GM21576 (cell line): ENCODE results near the gene SPRED2.

ENCODE experiments used
- ATAC-seq: cut with Tn5 transposase; IDR thresholded peaks from one replicate; pipeline ENCODE4 v1.9.1; 2021; ENCODE audit warnings: mild to moderate bottlenecking, moderate library complexity; ENCODE audit not compliant: unreplicated experiment

The SPRED2 gene

DNA sequence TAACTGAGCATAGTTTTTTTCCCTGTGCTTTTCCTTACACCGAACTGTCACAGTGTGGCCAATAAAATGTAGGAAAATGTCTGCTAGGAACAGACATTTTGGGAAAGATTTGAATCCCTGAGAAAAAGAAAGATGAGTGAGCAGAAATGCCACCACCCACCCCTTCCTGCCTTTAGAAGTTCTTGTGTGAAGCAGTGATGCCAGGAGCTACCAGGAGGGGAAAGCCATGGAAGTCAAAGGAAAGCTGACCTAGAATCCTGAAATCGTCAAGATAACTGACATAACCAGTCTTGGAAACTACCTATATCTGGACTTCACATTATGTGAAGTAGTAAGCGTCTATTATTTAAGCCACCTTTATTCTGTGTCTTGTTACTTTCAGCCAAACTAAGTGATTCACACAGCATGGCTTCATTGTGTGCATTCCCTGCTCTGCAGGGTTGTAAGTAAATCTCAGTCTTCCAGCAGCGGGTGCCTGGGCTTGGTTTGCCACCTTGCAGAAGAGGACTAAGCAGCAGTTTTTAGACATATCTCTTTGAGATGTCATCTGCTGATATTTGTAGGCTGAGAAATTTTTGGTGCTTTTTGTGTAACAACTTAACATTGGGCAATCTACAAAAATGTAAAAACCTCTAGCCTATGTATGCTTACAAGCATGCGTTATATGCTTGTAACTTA, 11.2 kb upstream of the SPRED2 start:
- ATAC-seq: no peak

DNA sequence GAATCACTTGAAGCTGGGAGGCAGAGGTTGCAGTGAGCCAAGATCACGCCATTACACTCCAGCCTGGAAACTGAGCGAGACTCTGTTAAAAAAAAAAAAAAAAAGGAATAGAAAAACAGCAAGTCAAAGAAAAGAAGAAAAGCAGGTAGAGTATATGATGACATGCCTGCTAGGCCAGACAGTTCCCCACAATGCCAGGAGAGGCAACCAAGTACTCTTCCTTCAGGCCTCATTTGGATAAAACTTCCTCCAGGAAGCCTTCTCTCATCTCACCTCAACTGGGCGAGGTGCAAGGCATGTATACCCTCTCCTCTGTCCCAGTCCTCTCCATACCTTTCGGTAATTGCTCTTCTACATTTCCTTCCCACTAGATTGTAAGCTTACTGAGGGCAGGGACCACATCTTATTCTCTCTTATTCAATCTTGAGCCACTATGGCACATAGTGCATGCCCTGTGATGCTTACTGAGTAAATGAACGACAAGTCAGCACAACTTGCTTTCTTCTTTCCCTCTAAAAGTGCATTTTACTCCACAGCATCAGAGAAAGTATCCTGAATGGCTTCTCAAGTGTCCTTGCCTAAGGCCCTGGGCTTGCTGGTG, 10.1 kb upstream of the SPRED2 start:
- no peak for ATAC-seq

DNA sequence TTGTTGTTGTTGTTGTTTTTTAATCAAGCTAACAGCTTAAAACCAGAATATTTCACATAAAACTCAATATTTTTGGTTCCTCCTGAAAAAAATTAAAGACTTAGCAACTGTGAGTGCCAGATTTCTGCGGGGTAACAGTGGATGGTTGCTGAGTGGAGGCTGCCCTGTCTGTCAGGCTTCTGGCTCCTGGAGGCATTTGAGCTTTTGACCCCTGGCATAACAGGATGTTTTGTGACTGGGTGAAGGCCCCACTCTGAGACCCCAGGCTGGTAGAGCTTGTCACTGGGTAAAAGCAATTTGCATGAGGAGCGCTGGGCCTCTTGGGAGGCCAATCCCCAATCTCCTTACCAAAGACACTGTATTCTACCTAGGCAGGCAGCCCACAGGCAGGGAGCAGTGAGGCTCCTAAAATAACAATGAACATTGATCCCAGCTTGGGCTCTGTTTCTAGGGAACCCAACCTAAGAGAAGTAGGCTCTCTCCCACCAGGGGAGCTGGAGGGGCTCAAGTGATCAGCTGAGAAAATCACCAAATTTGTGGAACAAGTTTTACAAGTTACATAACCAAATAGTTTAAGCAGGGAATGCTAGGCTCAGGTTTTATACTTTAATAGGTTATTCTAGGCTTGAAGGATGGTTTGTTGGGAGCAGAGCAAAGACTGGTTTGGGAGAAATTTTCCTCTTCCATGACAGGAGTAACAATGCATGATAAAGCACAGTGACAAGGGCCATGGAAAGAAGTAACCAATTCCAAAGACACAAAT, 5.9 kb upstream of the SPRED2 start:
- no peak for ATAC-seq

DNA sequence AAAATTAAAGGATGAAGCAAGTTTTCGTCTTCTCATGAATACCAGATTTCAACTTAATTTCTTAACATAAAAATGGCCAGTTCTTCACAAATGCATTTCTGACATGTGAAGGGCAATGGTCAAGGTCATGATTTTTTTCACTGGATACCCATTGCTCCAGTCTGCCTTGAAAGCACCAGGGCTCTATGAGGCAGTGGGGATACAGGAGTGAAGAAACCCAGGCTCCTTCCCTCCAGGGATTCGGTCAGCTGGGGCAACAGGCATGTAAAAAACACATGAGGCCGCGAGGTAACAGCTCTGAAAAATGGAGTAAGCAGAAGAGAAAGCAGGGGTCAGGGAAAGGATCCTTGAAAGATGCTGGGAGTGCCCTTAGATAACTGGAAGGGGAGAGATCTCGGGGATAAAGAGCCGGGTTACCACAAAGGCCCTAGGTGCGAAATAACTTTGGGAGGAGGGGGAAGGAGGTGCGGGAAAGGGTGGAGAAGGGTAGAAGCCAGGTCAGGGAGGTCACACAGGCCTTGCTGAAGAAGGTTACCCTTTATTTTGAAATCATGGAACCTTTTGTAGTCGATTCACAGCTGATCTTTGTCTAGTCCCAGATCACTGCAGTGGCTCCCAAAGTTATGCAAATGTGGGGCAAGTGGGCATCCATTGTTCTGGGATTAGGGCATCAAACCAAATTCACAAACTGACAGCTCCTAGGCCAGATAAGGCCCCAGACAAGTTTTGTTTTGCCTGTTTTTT, 5.2 kb upstream of the SPRED2 start:
- no peak for ATAC-seq

DNA sequence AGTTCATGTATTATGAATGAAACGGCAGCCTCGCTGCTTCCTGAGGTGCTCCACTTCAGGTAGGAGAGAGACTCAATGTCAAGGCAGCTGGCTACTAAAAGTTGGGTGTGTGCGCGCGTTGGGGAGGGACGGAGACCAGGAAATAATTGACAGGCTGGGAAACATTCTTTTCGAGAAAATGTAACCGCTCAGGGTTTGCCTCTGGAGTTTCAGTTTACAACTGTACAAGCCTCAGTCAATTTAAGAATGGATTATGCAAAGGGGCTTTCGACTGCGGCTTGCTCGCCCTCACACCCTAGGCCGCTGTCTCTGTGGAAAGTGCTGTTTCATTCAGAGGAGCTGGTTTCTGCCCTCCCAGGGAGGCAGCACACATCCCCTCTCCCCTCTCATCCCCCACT, 4.4 kb upstream of the SPRED2 start:
- peak; percentile 69 for ATAC-seq

DNA sequence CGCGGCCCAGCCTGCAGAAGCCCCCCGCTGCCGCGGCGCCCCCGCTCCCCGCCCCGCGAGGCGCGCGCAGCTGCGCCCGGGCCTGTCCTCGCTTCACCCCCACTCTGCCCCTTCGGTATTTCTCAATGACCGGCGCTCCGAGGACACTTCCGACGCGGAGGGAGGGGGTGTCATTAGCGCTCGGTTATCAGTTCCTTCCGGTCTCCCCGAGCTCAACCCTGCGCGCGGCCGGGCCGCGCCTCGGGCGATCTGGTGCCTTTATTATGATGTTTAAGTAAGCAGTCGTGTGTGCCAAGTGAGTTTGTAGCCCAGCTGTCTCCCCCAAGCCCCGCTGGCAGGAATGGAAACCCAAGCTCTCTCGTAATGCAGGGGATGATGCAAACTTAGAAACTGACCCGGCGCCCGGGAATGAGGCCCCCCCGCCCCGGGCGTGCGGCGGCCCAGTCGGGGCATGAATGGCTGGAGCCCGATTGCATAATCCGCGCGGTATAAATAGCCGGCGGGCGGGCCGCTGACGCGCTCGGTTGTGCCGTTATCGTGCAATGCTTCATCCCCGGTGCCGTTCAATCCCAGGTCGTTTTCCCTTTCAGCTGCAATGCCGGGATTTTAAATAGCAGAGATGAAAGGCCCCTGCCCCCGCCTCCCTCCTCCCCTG, 3.9 kb upstream of the SPRED2 start:
- peak; percentile 25 for ATAC-seq

DNA sequence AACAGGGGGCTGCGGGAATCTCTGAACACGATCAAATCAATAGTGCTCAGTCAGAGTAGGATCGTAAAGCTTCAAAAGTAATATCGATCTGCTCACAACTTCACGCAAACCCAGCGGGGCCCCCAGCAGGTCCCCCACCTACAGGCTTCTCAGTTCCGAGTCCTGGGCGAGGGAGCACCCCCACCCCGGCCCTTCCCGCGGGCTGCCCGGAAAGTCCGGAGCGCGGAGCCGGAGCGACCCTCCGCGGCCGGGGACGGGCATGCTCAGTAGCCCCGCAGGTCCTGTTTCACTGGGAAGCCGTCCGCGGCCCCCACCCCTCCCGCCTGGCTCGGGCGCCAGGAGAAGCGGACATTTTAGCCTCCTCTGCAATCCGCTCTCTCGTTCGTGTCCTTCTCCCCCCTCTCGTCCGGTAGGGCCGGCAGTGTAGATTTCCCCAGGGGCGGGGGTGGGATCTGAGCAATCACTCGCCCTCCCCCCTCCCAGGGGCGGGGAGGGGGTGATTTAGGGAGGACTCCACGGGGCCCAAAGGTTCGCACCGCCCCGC, 3.3 kb upstream of the SPRED2 start:
- ATAC-seq: no peak

DNA sequence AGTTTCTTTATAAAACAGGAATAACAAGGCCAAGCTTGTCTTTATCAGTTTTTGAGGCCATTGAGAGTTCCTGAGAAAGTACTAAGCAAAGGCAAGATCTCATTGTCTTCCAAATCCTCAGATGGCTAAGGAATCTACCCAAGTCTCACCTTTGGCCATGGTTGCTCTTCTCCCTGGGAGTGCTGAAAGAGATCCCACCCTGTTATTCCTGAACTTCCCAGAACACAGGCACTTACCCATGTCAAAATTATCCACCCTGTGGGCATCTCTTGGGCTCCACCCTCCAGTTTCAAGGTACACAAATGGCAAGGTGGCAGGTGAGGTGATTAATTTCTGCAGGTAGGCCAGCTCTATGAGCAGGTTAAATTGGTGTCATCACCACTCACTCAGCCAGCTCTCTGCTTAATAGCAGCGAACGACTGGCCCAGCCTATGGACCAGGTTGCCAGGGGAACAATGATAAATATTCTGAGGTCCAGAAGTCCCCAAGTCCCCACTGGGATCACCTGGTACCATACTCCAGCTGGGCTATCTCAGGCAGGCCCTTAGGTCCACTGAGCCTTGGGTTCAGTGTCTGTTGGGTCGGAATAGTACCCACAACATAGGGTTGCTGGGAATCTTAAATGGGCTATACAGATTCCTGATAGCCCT, 2.3 kb upstream of the SPRED2 start:
- no peak for ATAC-seq

DNA sequence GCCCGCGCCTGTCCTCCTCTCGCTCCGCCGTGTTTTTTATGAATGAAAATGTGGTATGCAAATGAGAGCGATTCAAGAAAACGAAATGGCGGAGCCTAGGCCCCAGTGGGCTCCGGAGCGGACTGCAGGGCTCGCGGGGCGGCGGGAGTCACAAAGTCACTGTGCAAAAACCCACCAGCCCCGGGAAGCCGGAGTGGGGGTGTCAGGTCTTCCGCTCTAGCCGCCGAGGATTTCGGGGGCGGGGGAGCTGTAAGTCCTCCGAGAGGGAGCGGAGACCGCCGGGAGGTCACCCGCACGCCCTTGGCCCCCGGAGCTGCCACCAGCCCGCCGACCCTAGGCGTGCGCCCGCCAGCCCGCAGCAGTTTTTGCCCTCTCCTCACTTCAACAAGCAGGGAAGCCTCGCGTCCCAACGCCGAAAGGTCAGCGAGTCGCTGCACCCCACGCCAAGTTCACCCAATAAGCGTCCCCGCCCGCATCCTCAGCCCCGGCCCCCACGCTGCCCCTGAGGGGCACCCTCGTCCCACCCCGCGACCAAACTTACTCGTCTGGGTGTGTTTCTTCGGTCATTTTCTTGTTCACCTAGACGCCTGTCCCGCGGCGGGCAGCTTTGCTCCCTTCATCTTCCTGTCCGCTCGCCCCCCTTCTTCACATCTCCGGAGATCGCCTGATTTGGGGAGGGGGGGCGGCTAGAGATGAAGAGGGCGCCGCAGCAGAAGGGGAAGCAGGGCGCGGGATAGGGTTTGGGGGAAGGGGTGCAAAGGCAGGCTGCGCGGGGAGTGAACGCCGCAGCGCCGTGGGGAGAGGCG, 775 bp downstream of the SPRED2 start:
- ATAC-seq: peak; percentile 29

DNA sequence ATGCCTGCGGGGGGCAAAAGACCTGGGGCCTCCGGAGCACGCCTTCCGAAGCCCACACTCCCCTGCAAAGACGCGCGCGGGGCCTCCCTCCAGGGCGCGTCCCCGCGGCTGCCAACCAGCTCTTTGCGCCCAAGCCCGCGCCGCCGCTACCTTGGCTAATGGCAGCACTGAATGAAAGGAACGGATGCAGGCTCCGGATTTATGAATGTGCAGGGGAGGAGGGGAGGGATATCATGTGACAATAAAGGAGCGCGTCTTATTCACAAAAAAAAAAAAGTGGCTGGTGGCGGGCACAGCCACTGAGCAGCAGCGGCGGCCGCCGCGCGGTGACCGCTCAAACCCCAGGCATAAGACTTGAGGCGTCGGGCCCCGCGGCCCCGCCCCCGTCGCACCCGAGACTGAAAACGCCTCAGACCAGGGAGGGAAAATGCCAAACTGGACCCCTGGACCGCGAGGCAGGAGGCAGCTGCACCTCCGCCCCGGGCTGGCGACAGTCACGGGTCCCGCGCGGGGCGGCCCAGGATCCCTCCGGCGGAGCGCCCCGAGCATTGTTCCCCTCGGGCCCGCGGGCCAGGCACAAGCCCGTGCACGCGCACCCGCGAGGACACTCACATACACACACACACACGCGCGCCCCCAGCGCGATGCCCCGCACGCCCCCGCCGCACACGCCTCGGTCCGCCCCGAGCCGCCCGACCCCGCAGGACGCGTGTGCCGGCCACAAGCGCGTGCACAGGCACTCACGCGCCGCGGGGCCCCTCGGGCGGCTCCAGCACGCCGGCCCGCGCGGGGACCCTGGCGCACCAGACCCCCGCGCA, 1.6 kb downstream of the SPRED2 start:
- ATAC-seq: peak; percentile 32

DNA sequence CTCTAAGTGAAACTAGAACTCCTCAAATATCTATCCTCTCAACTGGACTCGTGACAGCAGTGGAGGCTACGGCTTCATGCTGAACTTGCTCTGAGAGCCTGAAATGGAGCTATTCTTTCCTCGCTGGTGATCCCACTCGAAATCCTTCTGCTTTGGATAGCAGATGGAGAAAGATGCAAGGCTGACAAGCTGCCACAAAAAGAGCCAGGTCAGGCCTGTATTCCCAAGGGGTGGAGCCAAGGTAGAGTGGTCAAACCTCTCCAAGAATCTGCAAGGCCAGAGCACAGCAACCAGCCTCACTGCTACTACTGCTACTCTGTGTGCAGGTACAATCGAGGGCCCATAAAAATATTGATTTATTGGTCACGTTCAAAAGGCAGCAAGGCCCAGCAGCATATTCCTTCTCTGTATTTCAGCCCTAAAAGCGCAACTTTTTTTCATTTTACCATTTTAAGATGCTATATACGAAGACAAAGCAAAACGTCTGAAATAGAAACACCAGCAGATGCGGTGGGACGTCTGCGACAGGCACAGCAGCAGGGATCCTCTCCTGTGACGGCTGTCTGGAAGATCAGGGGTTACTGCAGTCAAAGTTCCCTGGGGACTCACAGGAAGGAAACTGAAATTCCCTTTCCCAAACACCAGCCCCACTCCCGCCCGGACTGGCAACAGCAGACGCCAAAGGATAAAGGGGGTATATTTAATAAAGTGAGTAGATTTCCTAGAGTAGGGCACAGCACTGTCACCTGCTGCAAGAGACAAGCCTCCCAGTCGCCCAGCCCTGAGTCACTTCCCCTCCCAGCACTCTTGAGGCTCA, 2.4 kb downstream of the SPRED2 start:
- ATAC-seq: peak; percentile 22

DNA sequence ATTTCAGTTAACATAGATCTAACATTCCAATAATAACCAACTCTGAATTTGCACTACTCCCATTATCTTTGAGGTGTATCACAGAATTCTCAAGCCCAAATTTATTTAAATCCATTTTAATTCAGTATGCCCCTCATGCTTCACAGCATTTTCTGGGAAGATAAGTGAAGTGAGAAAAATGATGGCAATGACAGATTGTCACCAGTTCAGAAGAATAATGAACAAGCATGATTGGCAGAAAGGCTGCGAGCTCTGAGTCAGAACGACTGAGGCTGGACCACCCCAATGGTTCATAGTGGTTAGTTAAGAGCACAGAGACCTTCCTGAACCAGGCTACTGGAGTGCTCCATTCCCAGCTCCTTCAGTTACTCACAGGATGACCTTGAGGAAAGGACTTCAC, 4.9 kb downstream of the SPRED2 start:
- no peak for ATAC-seq

DNA sequence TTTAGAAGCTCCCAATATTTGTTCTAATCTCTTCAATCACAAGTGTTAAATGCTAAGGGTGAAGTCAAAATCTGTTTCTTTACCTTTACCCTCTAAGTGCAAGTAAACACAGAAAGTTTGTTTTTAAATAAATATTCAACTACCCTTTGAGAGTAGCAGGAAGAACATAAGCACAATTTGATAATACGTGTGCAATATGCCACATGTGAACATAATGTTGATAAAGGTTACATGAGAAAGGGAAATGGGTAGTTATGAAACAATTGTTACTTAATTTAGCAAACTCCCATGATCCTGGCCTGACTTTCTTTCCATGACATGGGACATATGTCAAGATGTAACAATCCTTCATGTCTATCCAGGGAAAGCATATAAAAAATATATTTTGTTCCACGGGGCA, 7.1 kb downstream of the SPRED2 start:
- ATAC-seq: no peak

DNA sequence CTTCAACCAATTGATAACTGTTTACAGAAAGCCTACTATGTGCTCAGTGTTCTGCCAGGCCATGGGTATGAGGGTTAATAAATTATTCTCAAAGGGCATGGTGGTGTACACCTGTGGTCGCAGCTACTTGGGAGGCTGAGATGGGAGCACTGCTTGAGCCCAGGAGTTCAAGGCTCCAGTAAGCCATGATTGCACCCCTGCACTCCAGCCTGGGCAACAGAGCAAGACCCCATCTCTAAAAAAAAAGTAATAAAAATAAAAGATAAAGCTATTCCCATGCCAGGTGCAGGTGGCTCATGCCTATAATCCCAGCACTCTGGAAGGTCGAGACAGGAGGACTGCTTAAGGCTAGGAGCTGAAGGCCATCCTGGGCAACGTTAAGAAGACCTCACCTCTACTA, 8.0 kb downstream of the SPRED2 start:
- ATAC-seq: no peak

DNA sequence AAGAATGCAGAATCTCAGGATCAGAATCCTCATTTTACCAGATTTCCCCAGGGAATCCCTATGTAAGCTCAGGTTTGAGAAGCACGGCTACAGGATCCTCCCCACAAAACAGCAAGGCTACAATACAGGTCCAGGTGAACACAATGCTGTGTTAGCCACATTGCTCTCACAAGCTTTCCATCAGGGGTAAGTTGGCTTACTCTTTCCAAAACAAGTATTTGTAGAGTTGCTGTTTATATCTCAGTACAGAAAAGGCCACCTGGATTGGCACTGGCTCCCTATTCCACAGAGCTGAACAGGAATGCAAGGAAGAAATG, 11.0 kb downstream of the SPRED2 start:
- ATAC-seq: no peak

DNA sequence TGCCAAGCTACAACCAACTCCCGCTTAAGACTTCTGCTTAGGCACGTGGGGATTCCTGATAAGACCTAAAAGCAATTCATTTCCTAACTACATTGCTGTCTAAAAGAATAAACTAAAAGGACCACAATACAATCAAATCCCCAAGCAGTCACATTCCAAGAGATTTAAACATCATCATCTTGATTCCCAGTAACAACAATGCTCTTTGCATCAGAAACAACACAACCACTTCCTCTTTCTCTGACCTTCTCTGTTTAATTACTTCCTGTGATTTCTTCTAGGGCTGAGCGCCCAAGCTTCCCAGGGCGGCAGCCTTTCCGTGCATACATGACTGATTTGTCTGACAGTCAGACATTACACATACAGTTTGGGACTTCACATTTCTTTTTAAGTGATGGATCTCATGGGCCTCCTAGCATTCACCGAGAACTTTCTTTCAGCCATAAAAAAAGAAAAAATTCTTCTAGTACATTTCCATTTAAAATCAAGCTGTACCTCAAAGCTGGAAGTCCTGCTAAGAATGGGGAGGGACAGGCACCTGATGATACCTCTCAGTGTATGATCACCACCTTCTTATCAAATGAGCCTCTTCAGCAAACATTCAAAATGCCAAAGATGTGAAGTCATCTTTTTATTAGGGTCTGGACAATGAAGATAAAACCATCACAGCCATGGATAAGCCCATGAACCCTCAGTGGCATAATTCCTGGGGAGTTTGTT, 11.5 kb downstream of the SPRED2 start:
- peak; percentile 67 for ATAC-seq

DNA sequence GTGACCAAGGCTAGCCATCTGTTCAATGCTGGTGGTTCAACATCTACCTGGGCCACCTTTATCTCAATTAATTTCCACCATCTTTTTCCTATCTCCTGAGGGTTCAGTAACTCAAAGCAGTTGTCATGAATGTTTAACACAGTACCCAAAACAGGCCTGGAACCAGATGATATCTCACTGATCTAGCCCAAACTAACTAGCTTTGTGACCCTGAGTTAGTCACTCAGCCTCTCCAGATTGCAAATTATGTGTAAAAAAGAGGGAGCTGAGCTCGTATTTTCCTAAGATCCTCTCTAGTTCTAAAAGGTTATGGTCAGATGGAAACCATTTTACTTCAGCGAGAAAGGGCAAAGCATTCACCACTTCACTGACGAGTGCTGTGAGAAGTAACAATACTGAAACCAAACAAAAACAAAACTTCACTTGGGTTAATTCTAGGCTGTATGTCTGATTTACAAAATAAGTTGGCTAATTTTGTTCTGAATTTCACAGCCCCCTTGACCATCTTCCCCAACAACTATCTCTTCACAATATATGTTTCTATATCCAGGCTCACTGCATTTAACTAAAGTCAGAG, 14.8 kb downstream of the SPRED2 start:
- no peak for ATAC-seq
